Sigmoid colon (tissue), 3 donors: ENCODE measurements around the gene RPL10A.

Experiments used
- CTCF ChIP-seq, 4 experiments: fragments of 450-650 bp in 3 of 4; fragments of 200-600 bp in 1 of 4; IDR thresholded peaks; one replicate each; pipeline ENCODE4 v1.5.1; 2016 to 2019; ENCODE audit warnings: antibody characterized with exemption in 4 of 4, mild to moderate bottlenecking in 3 of 4, moderate library complexity in 2 of 4
- POLR2A ChIP-seq, 2 donors: fragments of 450-650 bp; IDR thresholded peaks; one replicate each; pipeline ENCODE4 v1.6.1; 2016; ENCODE audit warnings: antibody characterized with exemption in 2 of 2, mild to moderate bottlenecking in 2 of 2, moderate library complexity in 2 of 2

GRCh38 chr6:35519313-35520015 is 51.3 kb downstream of the RPL10A start:
- no peak for TF ChIP-seq CTCF (IDR thresholded peaks at IDR 0.05)
- TF ChIP-seq POLR2A (IDR thresholded peaks at IDR 0.05): no peak
